Globus pallidus (tissue), 1 donor: Measurements from ENCODE around the gene G6PD.
"Not testable (repeated sequence)": the region's sequence is repeated elsewhere in the genome, so short reads cannot be mapped to it uniquely, and the experiment has no call there.

Experiments
- DNase-seq: peaks from one replicate; pipeline ENCODE4 v3.0.0-alpha.2; 2015; ENCODE audit warnings: low spot score

The G6PD gene

DNA sequence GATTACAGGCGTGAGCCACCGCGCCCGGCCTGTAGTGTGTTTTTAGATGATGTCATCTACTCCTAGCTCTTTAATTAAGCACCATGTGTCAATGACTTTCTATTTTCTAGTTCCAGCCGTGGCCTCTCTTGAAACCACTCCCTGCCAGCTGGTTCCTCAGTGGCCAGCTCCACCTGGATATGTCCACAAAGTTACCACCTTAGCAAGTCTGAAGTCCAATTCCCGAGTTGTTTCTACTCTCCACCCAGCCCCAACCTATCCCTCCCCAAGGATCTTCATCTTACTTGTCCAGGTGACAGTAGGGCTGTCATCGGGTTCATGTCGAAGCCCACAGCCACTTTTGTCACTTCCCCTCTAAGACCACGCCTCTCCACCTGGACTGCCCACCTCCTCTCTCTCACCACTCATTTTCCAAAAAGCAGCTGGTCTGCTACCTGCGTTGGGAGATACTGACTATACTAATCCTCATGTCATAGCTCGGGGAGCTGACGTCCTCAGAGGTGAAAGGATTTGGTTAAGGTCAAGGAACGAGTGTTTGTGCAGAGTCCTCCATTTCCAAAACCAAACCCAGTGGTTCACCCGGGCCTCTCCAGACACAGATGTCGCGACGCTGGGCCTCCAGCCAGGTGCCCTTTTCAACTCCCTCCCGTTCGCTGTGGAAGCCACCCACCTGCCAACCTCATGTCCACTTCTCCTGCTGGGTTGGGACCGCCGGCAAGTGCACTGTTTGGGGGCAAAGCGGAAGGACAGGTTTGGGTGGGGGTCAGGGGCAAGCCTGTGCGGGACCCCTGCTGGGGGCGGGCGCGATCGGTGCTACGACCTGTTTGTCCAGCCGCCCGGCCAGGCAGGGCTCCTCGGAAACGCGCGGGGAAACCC lies 31.3 kb downstream of the G6PD start:
- DNase-seq = no peak

DNA sequence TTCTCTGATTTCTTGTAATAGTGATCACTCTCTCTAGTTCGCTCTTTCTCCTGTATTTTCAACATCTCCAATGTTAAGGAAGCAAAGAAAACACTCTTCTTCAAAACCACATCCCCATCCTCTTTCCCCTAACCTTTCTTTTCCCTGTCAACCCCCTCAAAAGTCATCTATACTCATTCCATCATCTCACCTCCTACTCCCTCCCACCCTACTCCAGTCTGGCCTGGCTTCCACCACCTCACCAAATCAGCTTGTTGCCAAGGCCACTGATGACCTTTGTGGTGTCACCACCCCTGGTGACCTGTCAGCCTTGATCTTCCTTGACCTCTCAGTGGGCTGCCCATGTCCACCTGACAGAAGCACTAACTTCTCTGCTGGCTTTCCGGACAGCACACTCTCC lies 32.9 kb downstream of the G6PD start:
- no peak for DNase-seq

DNA sequence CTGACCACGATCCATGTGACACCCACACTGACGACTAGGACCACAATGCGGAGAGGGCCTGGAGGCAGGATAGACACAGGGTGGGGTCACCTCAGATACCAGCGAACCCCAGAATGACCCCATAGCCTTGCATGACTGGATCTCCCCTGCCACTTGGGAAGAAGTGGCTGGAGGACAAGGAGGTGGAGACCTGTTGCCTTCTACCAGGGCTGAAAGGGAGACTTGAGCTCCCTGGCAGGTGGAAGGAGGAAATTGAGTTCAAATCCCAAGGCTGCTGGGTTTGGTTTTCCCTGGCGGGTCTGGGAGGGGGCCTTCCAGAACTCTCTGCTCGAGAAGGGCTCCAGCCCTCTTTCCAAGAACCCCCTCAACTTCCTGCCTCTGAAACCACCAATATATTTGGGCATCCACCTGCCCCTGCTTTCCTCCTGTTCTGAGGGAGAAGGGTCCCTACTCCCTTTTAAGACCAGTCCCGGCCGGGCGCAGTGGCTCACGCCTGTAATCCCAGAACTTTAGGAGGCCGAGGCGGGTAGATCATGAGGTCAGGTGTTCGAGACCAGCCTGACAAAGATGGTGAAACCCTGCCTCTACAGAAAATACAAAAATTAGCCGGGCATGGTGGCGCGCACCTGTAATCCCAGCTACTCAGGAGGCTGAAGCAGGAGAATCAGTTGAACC lies 33.6 kb downstream of the G6PD start:
- no peak for DNase-seq

DNA sequence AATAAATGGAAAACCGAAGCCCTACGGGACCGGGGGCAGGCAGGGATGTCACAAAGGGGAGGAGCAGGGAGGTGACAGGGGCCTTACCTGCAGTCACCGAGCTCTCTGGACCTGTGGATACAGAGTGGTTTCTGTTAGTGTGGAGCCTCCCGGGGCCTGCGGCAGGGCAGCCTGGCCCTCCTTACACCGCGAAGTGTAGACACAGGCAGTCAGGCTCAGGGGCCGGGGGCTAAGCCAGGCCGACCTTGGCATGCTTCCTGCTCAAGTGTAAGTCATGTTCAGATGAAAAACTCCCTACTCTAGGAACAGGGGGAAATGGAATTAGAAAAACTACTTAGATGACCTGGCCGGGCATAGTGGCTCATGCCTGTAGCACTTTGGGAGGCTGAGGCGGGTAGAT lies 34.9 kb downstream of the G6PD start:
- DNase-seq = no peak

DNA sequence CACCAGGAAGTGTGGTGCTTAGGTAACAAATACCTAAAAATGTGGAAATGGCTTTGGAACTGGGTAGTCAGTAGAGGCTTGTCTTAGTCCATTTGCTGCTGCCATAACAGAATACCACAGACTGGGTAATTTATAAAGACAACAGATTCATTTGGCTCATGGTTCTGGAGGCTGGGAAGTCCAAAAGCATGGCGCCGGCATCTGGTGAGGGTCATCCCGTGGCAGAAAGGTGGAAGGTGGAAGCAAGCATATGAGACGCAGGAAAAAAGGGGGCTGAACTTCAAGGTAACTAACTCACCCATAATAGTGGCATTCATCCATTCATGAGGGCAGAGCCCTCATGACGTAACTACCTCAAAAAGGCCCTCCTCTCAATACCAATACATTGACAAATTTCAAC lies 37.2 kb downstream of the G6PD start:
- DNase-seq = no peak

DNA sequence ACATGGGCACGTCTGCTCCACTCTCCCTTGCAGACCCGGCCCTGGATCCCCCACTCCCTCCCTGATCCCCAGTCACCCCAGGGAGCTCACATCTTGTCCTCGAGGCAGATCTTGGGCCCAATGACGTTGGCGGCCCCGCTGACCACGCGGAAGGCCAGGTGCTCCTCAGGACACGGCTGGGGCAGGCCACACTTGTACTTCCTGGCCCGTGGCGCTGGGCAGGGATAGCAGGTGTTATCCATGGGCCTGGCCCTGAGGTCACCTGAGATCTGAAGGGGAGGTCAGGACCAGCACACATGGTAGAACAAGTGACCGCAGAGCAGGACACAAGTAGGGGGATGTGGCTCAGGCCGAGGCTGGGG lies 38.3 kb downstream of the G6PD start:
- no peak for DNase-seq

DNA sequence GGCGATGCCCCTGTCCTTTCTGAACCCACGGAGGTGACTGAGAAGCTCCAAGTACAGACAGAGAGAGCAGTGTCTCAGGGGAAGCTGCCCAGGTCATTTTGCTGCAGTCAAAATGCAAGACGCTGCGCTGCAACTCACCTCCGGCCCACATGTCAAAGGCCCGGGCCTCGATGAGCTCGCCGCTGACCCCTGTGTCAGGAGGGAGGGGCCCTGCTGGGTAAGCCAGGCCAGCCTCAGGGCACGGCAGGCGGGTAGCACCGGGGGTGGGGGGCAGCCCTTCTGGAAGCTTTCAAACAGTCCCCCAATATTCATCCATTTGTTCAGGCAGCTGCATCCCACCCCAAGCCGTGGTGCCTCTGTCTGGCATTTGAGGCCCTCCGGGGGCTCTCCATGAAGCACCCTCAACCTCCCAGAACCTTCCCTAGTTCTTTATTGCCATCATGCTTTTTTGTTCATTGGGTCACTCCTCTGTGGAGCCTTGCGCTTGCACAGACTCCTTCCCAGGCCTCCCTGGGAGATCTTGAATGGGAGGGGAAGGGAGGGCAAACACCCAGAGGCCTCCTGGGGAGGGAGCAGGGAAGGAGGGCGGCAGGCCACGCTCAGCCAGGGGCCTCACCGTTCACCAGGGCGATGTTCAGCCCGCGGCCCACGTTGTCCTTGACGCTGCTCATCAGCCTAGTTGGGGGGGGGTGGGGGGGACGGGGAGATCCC lies 38.8 kb downstream of the G6PD start:
- no peak for DNase-seq

DNA sequence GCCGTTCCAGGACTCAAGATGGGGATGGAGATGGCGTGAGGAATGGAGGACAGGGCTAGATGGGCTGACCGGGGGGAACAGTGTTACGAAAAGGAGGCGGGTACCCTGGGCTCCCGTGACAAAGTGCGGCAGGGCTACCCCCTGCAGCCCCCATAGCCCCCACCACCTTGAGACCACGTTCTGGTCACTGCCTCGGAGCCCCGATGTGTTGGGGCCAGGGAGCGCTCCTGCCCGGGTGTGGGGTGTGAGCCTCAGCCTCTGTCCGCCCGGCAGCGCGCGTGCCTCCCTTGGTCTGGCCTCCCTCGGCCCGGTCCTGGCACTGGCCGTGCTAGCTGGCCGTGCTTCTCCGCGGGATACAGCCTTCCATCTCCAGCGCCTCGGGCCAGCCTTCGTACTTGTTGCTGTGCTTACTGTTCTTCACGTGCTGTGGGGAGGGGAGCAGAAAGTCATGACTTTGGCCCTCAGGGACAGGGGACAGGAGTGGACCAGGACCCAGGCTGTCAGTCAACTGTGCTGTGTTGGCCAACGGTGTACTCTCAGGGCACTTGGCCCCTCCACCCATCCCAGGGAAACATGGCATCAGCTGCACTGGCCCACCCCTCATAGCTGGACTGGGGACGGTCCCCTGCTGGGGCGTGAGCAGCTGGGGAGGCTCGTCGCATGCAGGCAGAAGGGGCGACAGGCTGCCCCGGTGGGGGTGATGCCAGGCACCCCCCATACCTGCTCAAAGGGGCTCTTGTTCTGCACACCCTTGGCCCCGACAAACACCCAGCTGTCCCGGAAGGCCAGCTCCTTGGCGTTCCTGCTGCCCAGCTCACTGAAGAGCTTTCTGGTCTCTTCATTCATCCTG lies 39.9 kb downstream of the G6PD start:
- no peak for DNase-seq

DNA sequence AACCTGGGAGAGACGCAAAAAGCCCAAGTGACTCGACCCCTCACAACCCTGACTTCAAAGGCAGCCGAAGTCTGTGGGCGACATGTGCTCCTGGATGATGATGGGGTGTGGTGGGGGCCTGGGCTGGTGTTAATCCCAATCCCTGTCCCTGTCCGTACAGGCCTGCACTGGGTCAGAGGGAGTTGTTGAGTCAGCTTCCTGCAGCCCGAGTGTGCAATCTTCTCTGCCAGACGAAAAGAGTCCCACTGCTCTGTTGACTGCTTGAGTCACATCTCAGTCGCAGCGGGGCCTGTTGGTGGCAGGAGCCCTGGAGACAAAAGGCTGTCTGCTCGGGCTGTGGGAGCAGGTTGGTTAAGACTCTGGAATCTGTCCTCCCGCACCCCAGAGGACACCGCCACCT lies 40.9 kb downstream of the G6PD start:
- no peak for DNase-seq

DNA sequence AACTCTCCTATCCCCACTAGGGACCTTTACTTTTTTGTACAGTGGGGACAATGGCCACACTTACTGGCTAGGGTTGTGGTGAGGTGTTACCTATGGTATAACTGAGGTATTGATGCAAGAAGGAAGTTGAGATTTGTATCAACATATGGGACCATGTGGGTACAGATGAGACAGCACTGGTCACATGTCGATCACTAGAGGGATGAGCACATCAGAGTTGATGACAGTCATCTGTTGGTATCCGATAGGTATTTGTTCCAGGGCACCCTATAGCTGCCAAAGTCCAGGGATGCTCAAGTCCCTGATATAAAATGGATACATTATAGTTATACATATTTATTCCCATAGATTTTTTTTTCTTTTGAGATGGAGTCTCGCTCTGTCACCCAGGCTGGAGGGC lies 43.7 kb downstream of the G6PD start:
- DNase-seq = no peak

DNA sequence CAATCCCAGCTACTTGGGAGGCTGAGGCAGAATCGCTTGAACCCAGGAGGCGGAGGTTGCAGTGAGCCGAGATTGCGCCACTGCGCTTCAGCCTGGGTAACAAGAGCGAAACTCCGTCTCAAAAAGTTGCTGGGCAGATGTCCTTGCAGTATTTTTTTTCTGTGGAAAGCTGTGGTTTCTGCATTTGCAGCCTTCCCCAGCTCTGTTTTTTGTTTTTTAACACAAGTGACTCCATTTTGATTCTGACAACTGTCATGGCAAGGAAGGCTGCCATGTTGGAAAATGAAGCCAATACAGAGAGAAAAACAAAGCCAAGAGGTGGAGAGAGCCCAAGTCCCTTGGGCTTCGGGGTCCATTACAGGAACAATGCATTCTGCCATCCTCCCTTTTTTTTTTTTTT lies 44.5 kb downstream of the G6PD start:
- DNase-seq = no peak

DNA sequence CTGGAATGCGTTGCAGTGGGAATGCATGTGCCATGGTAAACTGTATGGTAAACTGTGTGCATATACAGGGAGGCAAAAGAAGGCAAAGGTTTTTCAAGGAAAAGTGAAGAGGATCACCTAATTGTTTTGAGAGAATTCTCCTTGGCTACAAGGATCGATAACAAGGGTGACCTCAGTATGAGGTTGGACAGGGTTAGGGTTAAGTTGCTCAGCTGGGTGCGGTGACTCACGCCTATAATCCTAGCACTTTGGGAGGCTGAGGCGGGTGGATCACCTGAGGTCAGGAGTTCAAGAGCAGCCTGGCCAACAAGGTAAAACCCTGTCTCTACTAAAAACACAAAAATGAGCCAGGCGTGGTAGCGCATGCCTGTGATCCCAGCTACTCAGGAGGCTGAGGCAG lies 45.2 kb downstream of the G6PD start:
- DNase-seq = not testable (repeated sequence)

DNA sequence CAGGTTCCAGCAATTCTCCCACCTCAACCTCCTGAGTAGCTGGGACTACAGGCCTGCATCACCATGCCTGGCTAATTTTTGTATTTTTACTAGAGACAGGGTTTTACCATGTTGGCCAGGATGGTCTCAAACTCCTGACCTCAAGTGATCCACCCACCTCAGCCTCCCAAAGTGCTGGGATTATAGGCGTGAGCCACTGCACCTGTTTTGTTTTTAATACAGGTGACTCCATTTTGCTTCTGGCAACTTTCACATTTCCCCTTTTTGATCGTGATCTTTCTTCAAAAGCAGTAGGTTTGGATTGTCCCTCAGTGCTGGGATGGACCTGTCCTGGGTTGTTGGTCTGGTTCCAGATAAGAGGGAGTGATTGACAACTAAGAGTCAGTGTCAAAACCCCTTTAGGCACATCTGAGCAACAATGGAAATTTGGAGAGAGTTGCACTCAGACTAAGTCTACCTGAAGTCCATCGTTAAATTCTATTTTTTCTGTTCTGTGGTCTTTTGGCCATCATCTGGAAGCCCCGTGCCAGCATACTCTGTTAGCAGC lies 50.0 kb downstream of the G6PD start:
- DNase-seq = not testable (repeated sequence)

DNA sequence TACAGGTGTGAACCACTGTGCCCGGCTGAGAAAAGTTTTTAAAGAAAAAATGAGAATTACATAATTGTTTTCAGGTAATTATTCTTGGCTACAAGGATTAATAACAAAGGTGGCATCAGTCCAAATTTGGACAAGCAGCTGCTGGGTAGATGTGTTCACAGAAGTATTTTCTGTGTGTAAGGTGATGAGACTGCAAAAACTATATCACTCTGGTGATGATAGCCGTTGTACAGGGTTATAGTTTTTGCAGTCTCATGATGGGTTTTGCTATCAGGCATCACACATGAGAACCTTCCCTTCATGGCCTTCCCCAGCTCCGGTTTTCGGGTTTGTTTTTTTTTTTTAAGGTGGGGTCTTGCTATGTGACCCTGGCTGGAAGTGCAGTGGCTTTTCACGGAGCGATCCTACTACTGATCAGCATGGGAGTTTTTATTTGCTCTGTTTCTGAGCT lies 51.1 kb downstream of the G6PD start:
- DNase-seq = no peak

DNA sequence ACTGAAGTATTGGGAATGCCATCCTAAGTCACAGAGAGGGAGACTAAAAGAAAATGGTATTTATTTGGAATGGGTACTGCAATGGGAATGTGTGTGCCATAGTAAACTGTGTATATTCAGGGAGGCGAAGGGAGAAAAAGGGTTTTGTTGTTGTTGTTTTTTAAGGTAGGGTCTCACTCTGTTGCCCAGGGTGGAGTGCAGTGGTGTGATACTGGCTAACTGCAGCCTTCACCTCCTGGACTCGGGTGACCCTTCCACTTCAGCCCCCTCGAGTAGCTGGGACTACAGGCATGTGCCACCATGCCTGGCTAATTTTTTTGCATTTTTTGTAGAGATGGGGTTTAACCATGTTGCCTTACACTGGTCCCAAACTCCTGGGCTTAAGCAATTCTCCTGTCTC lies 51.9 kb downstream of the G6PD start:
- no peak for DNase-seq

DNA sequence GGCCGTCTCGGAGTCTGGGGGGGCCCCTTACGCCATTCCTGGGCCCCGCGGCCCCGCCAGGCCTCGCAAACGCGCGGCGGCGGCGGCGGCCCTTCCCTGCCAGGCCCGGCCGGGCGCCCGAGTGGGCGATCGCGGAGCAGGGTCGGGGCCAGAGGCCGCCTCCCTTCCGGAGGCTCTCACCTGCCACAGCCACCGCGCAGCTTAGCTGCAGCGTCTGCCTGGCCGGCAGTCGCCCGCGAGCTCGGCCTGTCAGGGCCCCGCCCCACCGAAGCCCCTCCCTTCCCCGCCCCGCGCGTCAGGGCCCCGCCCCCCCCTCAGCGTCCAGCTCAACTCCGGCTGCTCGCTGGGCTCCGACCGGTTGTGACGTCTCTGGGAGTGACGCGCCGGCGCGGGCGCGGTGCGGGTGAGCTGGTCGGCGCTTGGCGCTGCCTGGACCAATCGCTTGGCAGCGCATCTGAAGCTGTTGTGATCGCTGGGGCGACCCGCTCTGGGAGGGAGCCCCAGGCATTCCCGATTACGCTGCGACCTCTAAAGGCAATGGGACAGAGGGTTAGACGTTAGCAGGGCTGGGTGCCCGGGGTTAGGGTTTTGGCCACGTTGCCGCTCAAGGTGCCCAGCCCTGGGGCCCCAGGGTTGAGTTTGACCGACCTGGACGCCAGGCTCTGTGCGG lies 56.1 kb downstream of the G6PD start, which contains the start of gene SLC10A3:
SLC10A3 (minus strand) TSS at position 216 of the 670 bp plus-strand sequence. CDS start 1,689 bp downstream, outside the sequence.
- DNase-seq = peak; percentile 95

DNA sequence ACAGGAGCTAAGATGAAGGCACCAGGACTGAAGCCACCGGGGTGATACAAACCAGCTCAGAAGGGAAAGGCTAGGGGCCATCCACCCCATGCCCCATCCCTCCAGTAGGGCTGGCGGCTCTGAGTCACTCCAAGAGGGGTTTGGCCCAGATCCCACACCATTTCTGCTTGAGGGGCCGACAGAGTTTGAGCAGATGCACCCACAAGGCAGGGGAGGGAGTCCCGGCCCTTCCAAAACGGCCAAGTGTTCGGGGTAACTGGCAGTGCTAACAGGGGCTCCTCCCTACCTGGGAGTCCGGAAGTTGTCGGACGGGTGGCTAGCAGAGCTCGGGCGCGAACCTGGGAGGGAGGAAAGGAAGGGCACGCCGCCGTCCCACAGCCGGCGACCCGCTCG lies 56.6 kb downstream of the G6PD start:
- DNase-seq = no peak

DNA sequence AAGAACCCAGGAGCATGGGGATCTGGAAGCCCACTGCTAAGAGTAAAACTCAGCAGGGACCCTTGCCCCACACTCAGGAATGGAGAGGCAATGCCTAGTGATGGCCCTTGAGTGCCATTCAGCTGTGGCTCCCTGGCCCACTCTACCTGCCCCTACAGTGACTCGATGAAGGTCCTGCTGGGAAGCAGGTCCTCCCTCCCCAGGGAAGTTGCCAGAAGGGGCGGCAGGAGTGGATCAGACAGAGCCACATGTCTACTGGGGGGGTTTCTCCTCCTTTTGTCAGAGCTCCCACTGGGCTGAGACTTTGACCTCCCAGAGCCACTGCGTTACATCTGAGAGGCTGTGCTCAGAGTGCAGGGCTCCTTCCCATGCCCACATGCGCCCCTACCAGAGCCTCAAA lies 57.5 kb downstream of the G6PD start:
- DNase-seq = no peak

DNA sequence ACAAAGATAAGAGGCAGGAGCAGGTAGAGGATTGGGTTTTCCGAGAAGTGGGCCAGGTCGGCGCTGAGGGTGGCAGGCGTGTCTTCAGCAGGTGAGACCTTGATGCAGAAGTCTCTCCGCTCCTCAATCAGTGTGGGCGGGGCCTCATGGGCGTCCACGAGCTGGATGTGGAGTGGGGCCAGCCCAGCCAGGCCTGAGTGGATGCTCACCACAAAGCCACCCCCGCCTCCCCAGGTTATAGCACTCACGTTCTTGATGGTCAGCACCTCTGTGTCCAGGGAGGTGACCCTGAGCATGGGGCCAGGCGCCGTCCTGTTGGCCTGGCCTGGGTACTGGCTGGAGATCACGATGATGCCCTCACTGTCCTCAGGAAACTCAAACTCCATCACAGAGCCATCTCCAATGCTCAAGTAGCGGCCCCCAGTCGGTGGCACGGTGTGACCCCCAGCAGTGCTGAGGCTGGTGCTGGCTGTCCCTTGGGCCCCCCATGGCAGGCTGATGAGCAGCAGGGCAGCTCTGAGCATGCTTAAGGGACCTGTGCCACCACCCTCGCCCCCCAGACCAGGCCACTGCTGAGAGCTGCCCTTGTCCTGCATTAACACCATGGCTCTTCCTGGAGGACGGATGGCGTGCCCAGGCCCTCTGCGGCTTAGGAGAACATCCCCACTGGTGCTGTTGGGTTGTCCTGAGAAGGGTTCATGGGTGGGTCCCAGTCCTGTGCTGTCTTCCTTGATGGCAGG lies 58.1 kb downstream of the G6PD start:
- no peak for DNase-seq
